H1 (cell line): Measurements from ENCODE around the gene TIMM8B. TPM values are rescaled to one million over a fixed set of nuclear protein-coding genes. Genes with fewer than 3 reads are reported as not detected.

Source experiments
- CTCF ChIA-PET: fragments of 300-600 bp; sonication (Branson Sonifier 250); formaldehyde crosslinking; loops from one replicate; lab custom pipeline; 2021; ENCODE audit not compliant: partially characterized antibody; lab: Charles Lee
- POLR2A ChIA-PET: fragments of 300-600 bp; sonication (Branson Sonifier 250); formaldehyde crosslinking; loops from one replicate; lab custom pipeline; 2021; ENCODE audit warnings: inconsistent platforms; ENCODE audit not compliant: partially characterized antibody; lab: Charles Lee
- DNase-seq, 2 experiments: peaks; one replicate each; pipeline versions ENCODE4 v3.0.0 to v3.0.0-alpha.2; 2010 to 2022; ENCODE audit warnings: low spot score in 2 of 2, low read depth in 1 of 2, mixed read lengths in 1 of 2
- FAIRE-seq: peaks from 2 replicates; lab custom pipeline; 2011; peaks lifted over from hg19 to GRCh38; lab: Jason Lieb, UNC
- H2AFZ ChIP-seq: 2 replicates; pipeline ENCODE4 v1.8.1; 2012; ENCODE audit warnings: low read length, inconsistent platforms
- H2AK5ac ChIP-seq: 2 replicates; pipeline ENCODE4 v1.6.1; 2013; ENCODE audit warnings: low read depth, low read length
- H2BK120ac ChIP-seq: replicated peaks from 2 replicates; pipeline ENCODE3; 2013; ENCODE audit warnings: low read depth, low read length, inconsistent platforms
- H2BK12ac ChIP-seq: 2 replicates; pipeline ENCODE4 v1.6.1; 2013; ENCODE audit warnings: low read depth, low read length
- H2BK15ac ChIP-seq: 2 replicates; pipeline ENCODE4 v1.6.1; 2013; ENCODE audit warnings: low read length
- H2BK20ac ChIP-seq: 2 replicates; pipeline ENCODE4 v1.6.1; 2013; ENCODE audit warnings: low read length
- H2BK5ac ChIP-seq: 2 replicates; pipeline ENCODE4 v1.6.1; 2013; ENCODE audit warnings: low read depth, low read length
- H3K14ac ChIP-seq: 2 replicates; pipeline ENCODE4 v1.6.1; 2013; ENCODE audit warnings: inconsistent platforms; ENCODE audit not compliant: insufficient read length
- H3K18ac ChIP-seq: 2 replicates; pipeline ENCODE4 v1.6.1; 2013; ENCODE audit warnings: low read length; ENCODE audit errors: extremely low read depth
- H3K23ac ChIP-seq: 2 replicates; pipeline ENCODE4 v1.6.1; 2013; ENCODE audit warnings: inconsistent platforms; ENCODE audit not compliant: insufficient read length
- H3K23me2 ChIP-seq: 2 replicates; pipeline ENCODE4 v1.6.1; 2013; ENCODE audit warnings: low read depth, low read length
- H3K27ac ChIP-seq: 2 replicates; pipeline ENCODE4 v1.6.1; 2011; ENCODE audit warnings: low read depth, low read length, inconsistent platforms
- H3K27me3 ChIP-seq, 4 experiments: replicated peaks in 1 of 4; 1 replicate in 1 of 4; 2 replicates in 3 of 4; pipeline versions ENCODE4 v1.6.1 to v1.8.1; 2011 to 2013; ENCODE audit warnings: low read length in 3 of 4, mild to moderate bottlenecking in 3 of 4, inconsistent platforms in 2 of 4, mixed read lengths in 2 of 4, moderate library complexity in 1 of 4; ENCODE audit not compliant: control insufficient read depth in 3 of 4, insufficient read depth in 3 of 4; ENCODE audit errors: extremely low read depth in 1 of 4
- H3K36me3 ChIP-seq, 4 experiments: 2 replicates each; pipeline versions ENCODE4 v1.6.1 to v1.8.1; 2011 to 2013; ENCODE audit warnings: mild to moderate bottlenecking in 4 of 4, low read length in 3 of 4, moderate library complexity in 2 of 4, control low read depth in 1 of 4, inconsistent platforms in 1 of 4; ENCODE audit not compliant: insufficient read depth in 4 of 4, control insufficient read depth in 2 of 4
- H3K4ac ChIP-seq: replicated peaks from 2 replicates; pipeline ENCODE3; 2013; ENCODE audit warnings: low read length, low read depth, mixed read lengths, inconsistent platforms; ENCODE audit not compliant: insufficient read length
- H3K4me1 ChIP-seq, 4 experiments: replicated peaks in 1 of 4; 1 replicate in 1 of 4; 2 replicates in 3 of 4; pipeline versions ENCODE4 v1.6.1 to v1.8.1; 2011 to 2013; ENCODE audit warnings: low read length in 3 of 4, inconsistent platforms in 2 of 4, mixed read lengths in 1 of 4; ENCODE audit not compliant: insufficient read depth in 4 of 4, control insufficient read depth in 3 of 4
- H3K4me2 ChIP-seq, 2 experiments: 2 replicates each; pipeline versions ENCODE4 v1.6.1 to v1.8.1; 2011 to 2013; ENCODE audit warnings: low read depth in 2 of 2, low read length in 2 of 2, control low read depth in 1 of 2, inconsistent platforms in 1 of 2, mild to moderate bottlenecking in 1 of 2; ENCODE audit not compliant: insufficient read depth in 1 of 2
- H3K4me3 ChIP-seq, 4 experiments: fragments of 200-600, 300-600 bp in 1 of 4; sonication (generic), shearing (Covaris generic), sonication (Bioruptor Twin) in 1 of 4; 2 replicates each; pipeline versions ENCODE4 v1.5.1 to v1.8.1; 2011 to 2016; ENCODE audit warnings: low read length in 4 of 4, low read depth in 3 of 4, control low read depth in 2 of 4, inconsistent platforms in 2 of 4, mild to moderate bottlenecking in 2 of 4, mixed read lengths in 1 of 4, moderate library complexity in 1 of 4; ENCODE audit not compliant: insufficient read depth in 2 of 4; ENCODE audit errors: extremely low read depth in 1 of 4
- H3K56ac ChIP-seq: replicated peaks from 2 replicates; pipeline ENCODE3; 2013; ENCODE audit warnings: low read depth, mild to moderate bottlenecking, mixed read lengths, low read length, inconsistent platforms; ENCODE audit not compliant: insufficient read length
- H3K79me1 ChIP-seq: 2 replicates; pipeline ENCODE4 v1.6.1; 2013; ENCODE audit warnings: low read depth, low read length, control low read depth
- H3K79me2 ChIP-seq, 2 experiments: 2 replicates each; pipeline versions ENCODE4 v1.6.1 to v1.8.1; 2012 to 2013; ENCODE audit warnings: low read length in 2 of 2, mild to moderate bottlenecking in 2 of 2, inconsistent platforms in 1 of 2; ENCODE audit not compliant: insufficient read depth in 2 of 2, control insufficient read depth in 1 of 2
- H3K9ac ChIP-seq, 4 experiments: replicated peaks in 1 of 4; 1 replicate in 1 of 4; 2 replicates in 3 of 4; pipeline versions ENCODE4 v1.6.1 to v1.8.1; 2011 to 2013; ENCODE audit warnings: low read depth in 3 of 4, low read length in 3 of 4, control low read depth in 2 of 4, mild to moderate bottlenecking in 2 of 4, moderate library complexity in 2 of 4, inconsistent platforms in 1 of 4; ENCODE audit errors: extremely low read depth in 1 of 4
- H3K9me3 ChIP-seq, 2 experiments: 2 replicates each; pipeline versions ENCODE4 v1.6.1 to v1.8.1; 2012 to 2013; ENCODE audit warnings: mild to moderate bottlenecking in 2 of 2, moderate library complexity in 2 of 2, control low read depth in 1 of 2, inconsistent platforms in 1 of 2, low read depth in 1 of 2, low read length in 1 of 2, mixed read lengths in 1 of 2; ENCODE audit not compliant: insufficient read depth in 2 of 2
- H4K20me1 ChIP-seq, 2 experiments: replicated peaks in 1 of 2; 2 replicates each; pipeline versions ENCODE3 to v1.8.1; 2011 to 2013; ENCODE audit warnings: inconsistent platforms in 2 of 2, low read length in 2 of 2, mild to moderate bottlenecking in 1 of 2; ENCODE audit not compliant: insufficient read depth in 2 of 2, control insufficient read depth in 1 of 2
- H4K5ac ChIP-seq: 2 replicates; pipeline ENCODE4 v1.6.1; 2013; ENCODE audit warnings: low read length, low read depth, mixed read lengths, inconsistent platforms; ENCODE audit not compliant: insufficient read length
- H4K8ac ChIP-seq: 2 replicates; pipeline ENCODE4 v1.8.0; 2013; ENCODE audit warnings: mild to moderate bottlenecking, moderate library complexity, low read length, inconsistent platforms; ENCODE audit not compliant: insufficient read depth; ENCODE audit errors: extremely low read depth
- H4K91ac ChIP-seq: replicated peaks from 2 replicates; pipeline ENCODE3; 2013; ENCODE audit warnings: low read length, mixed read lengths, inconsistent platforms; ENCODE audit not compliant: insufficient read length
- ATF3 ChIP-seq: IDR thresholded peaks from 2 replicates; pipeline ENCODE4 v1.6.1; 2011; ENCODE audit warnings: low read depth, mild to moderate bottlenecking, low read length; ENCODE audit not compliant: insufficient read depth
- EP300 ChIP-seq, 2 experiments: IDR thresholded peaks; 1 replicate in 1 of 2; 2 replicates in 1 of 2; pipeline ENCODE4 v1.6.1; 2011 to 2012; ENCODE audit warnings: low read depth in 2 of 2, low read length in 2 of 2, mild to moderate bottlenecking in 2 of 2, borderline replicate concordance in 1 of 2, inconsistent platforms in 1 of 2, moderate library complexity in 1 of 2
- POLR2AphosphoS5 ChIP-seq: IDR thresholded peaks from 2 replicates; pipeline ENCODE4 v1.6.1; 2011; ENCODE audit warnings: low read depth, low read length
- RAD21 ChIP-seq, 2 experiments: IDR thresholded peaks in 1 of 2; conservative IDR thresholded peaks in 1 of 2; 2 replicates each; pipeline ENCODE4 v1.6.1; 2011; ENCODE audit warnings: low read depth in 2 of 2, low read length in 2 of 2, improper control_type of control experiment in 1 of 2, inconsistent platforms in 1 of 2, mild to moderate bottlenecking in 1 of 2, moderate library complexity in 1 of 2
- RBBP5 ChIP-seq: IDR thresholded peaks from 2 replicates; pipeline ENCODE4 v1.7.1; 2012; ENCODE audit warnings: low read depth, mild to moderate bottlenecking, inconsistent platforms, low read length, moderate library complexity, borderline replicate concordance
- RXRA ChIP-seq: IDR thresholded peaks from 2 replicates; pipeline ENCODE4 v1.6.1; 2011; ENCODE audit warnings: low read depth, mild to moderate bottlenecking, low read length, moderate library complexity; ENCODE audit not compliant: insufficient read depth
- SAP30 ChIP-seq: fragments of 300-600 bp; sonication (generic); IDR thresholded peaks from 2 replicates; pipeline ENCODE4 v1.7.1; 2012; ENCODE audit warnings: low read length, moderate library complexity, mild to moderate bottlenecking, inconsistent platforms; ENCODE audit not compliant: insufficient read depth, insufficient replicate concordance
- SIN3A ChIP-seq, 2 experiments: IDR thresholded peaks in 1 of 2; conservative IDR thresholded peaks in 1 of 2; 2 replicates each; pipeline ENCODE4 v1.6.1; 2011 to 2012; ENCODE audit warnings: low read length in 2 of 2, improper control_type of control experiment in 1 of 2, low read depth in 1 of 2, mild to moderate bottlenecking in 1 of 2
- SIX5 ChIP-seq: IDR thresholded peaks from 2 replicates; pipeline ENCODE4 v1.6.1; 2011; ENCODE audit warnings: mild to moderate bottlenecking, low read depth, low read length
- TAF1 ChIP-seq: IDR thresholded peaks from 2 replicates; pipeline ENCODE4 v1.6.1; 2011; ENCODE audit warnings: mild to moderate bottlenecking, low read depth, low read length
- USF2 ChIP-seq: IDR thresholded peaks from 2 replicates; pipeline ENCODE4 v1.6.1; 2011; ENCODE audit warnings: low read length, improper control_type of control experiment
- WGBS, 2 experiments: shearing (Covaris generic) in 1 of 2; methylation state at CpG; one replicate each; pipeline versions ENCODE4 v1.1.6 to v1.1.7; 2013 to 2015; ENCODE audit warnings: low lambda C conversion rate in 2 of 2, mixed read lengths in 2 of 2, inconsistent platforms in 1 of 2, low coverage in 1 of 2, missing lambda C conversion rate in 1 of 2; ENCODE audit not compliant: insufficient replicate concordance in 2 of 2, insufficient coverage in 1 of 2, insufficient read length in 1 of 2; ENCODE audit errors: extremely low coverage in 1 of 2, missing lambda C conversion rate in 1 of 2; 5-methylcytosine and 5-hydroxymethylcytosine counted together
- polyA plus RNA-seq, 7 experiments: library from polyadenylated mRNA; depleted of rRNA in 3 of 7; stranded (reverse) in 5 of 7; unstranded in 2 of 7; fragments of >200 nt in 5 of 7; fragments of 200-250 nt in 2 of 7; gene quantifications; 1 replicate in 5 of 7; 2 replicates in 1 of 7; 4 replicates in 1 of 7; pipeline versions ENCODE4 v1.2.1 to v1.2.3, GENCODE V29; 2011 to 2013; ENCODE audit warnings: missing spikeins in 2 of 7, mixed read lengths in 2 of 7
- total RNA-seq: library from RNA; stranded (reverse); fragmentation: NEBNext Ultra II Directional; extraction: Animal tissue kit (Norgen Biotek cat#: 25700); gene quantifications from 2 replicates; pipeline ENCODE4 v1.2.1, GENCODE V29; 2021

The TIMM8B gene
- total and polyA plus RNA-seq, 2 of the 8 experiments (the other 6 are each of a cell fraction or from before 2014, with no cell fraction given), result 93.7 to 143 TPM

GRCh38 chr11:112051768-112052167, 34.8 kb downstream of the TIMM8B start:
- H3K18ac ChIP-seq, result no peak overlapping the region
- H2AFZ ChIP-seq, result no peak overlapping the region
- no peaks in the 10 kb centered on the region for H3K9me3 ChIP-seq
- no peaks in the 10 kb centered on the region for H3K4me1 ChIP-seq
- no peaks in the 10 kb centered on the region for H3K23me2 ChIP-seq
- peaks cover 3 to 51% (median 22%) of the 10 kb centered on the region in 4 experiments; a peak in 6 of 8 replicates for H3K36me3 ChIP-seq
- no peak overlapping the region for H3K4ac ChIP-seq
- no peaks in the 10 kb centered on the region for H3K27me3 ChIP-seq
- no peak overlapping the region for H4K91ac ChIP-seq
- no peak overlapping the region for H2BK20ac ChIP-seq
- ChIA-PET CTCF (interaction anchor here (0.7 kb wide), 1 partner anchor 113 kb away, joined by 3 read pairs; no protein-coding TSS in a partner anchor), POLR2A (interaction anchor here (2.5 kb wide), 1 partner anchor 12 kb away, joined by 8 read pairs; no protein-coding TSS in a partner anchor)
- H4K5ac ChIP-seq, result no peak overlapping the region
- no peak overlapping the region for H3K23ac ChIP-seq
- H2BK120ac ChIP-seq, result no peak overlapping the region
- H3K79me2 ChIP-seq, result peaks cover 0 to 2% of the 10 kb centered on the region in 2 experiments; a peak in 2 of 4 replicates
- H2BK5ac ChIP-seq, result no peak overlapping the region
- H3K14ac ChIP-seq, result no peak overlapping the region
- DNase-seq (no peak), FAIRE-seq (no peak)
- no peak overlapping the region for H3K4me2 ChIP-seq
- no peak overlapping the region for H4K8ac ChIP-seq
- WGBS, 2 experiments, result 84% methylated on average over 3 of the region's 3 CpGs; no CpG with 5 or more reads in 1 of the 2 experiments
- H3K56ac ChIP-seq, result no peak overlapping the region
- no peak overlapping the region for H2BK12ac ChIP-seq
- no peak overlapping the region for H3K4me3 ChIP-seq
- no peak overlapping the region for H3K9ac ChIP-seq
- no peaks in the 10 kb centered on the region for H3K79me1 ChIP-seq
- no peak overlapping the region for H3K27ac ChIP-seq
- H2AK5ac ChIP-seq, result no peak overlapping the region
- H4K20me1 ChIP-seq, result no peaks in the 10 kb centered on the region
- H2BK15ac ChIP-seq, result no peak overlapping the region
- TF ChIP-seq TAF1 (no peak), EP300 (IDR thresholded peaks at IDR 0.05; ENCODE audit: borderline replicate concordance in 1 of 2, low read depth in 2 of 2, low read length in 2 of 2) (no peak), SIX5 (no peak), USF2 (no peak), POLR2AphosphoS5 (no peak), RBBP5 (no peak), RXRA (no peak), ATF3 (no peak), SIN3A (conservative IDR thresholded peaks at IDR 0.05 in 1 of 2, IDR thresholded peaks at IDR 0.05 in 1 of 2; ENCODE audit: low read depth in 1 of 2, low read length in 2 of 2) (no peak), SAP30 (no peak), RAD21 (IDR thresholded peaks at IDR 0.05 in 1 of 2, conservative IDR thresholded peaks at IDR 0.05 in 1 of 2; ENCODE audit: low read depth in 2 of 2, low read length in 2 of 2) (no peak)
